DND-41 (cell line): ENCODE measurements around the gene RNF31.

Experiments
- ATAC-seq: fragments of 200-7000 bp; cut with Tn5 transposase; 3 replicates; pipeline ENCODE4 v1.9.1; 2021; ENCODE audit warnings: low read depth; ENCODE audit not compliant: insufficient read depth
- DNase-seq: peaks from one replicate; pipeline ENCODE4 v3.0.0-alpha.2; 2020
- H2AFZ ChIP-seq: 2 replicates; pipeline ENCODE4 v1.6.0; 2012; ENCODE audit warnings: low read depth, low read length
- H3K27ac ChIP-seq: 2 replicates; pipeline ENCODE4 v1.5.1; 2012; ENCODE audit warnings: low read length, inconsistent platforms
- H3K27me3 ChIP-seq: fragments of 200-600 bp; sonication (generic); 2 replicates; pipeline ENCODE4 v1.6.0; 2012; ENCODE audit warnings: low read length, mild to moderate bottlenecking, inconsistent platforms; ENCODE audit not compliant: insufficient read depth, poor library complexity
- H3K36me3 ChIP-seq: 2 replicates; pipeline ENCODE4 v1.5.1; 2012; ENCODE audit warnings: low read length, inconsistent platforms; ENCODE audit not compliant: insufficient read depth
- H3K4me1 ChIP-seq: 2 replicates; pipeline ENCODE4 v1.5.1; 2012; ENCODE audit warnings: mild to moderate bottlenecking, low read length; ENCODE audit not compliant: insufficient read depth
- H3K4me2 ChIP-seq: 2 replicates; pipeline ENCODE4 v1.6.0; 2012; ENCODE audit warnings: mild to moderate bottlenecking, moderate library complexity, low read length, inconsistent platforms; ENCODE audit not compliant: insufficient read depth
- H3K4me3 ChIP-seq, 2 experiments: fragments of 200-600 bp in 1 of 2; shearing (Covaris generic) in 1 of 2; 2 replicates each; pipeline ENCODE4 v1.5.1; 2012 to 2016; ENCODE audit warnings: inconsistent platforms in 2 of 2, low read length in 2 of 2, mild to moderate bottlenecking in 2 of 2, low read depth in 1 of 2, moderate library complexity in 1 of 2
- H3K79me2 ChIP-seq: 2 replicates; pipeline ENCODE4 v1.6.0; 2012; ENCODE audit warnings: low read length, inconsistent platforms; ENCODE audit not compliant: insufficient read depth
- H3K9ac ChIP-seq: 2 replicates; pipeline ENCODE4 v1.6.0; 2012; ENCODE audit warnings: low read depth, mild to moderate bottlenecking, inconsistent platforms, low read length, moderate library complexity
- H3K9me3 ChIP-seq: 2 replicates; pipeline ENCODE4 v1.5.1; 2012; ENCODE audit warnings: low read length, moderate library complexity, mild to moderate bottlenecking, inconsistent platforms; ENCODE audit not compliant: insufficient read depth, severe bottlenecking
- H4K20me1 ChIP-seq: 2 replicates; pipeline ENCODE4 v1.6.0; 2012; ENCODE audit warnings: low read length; ENCODE audit not compliant: insufficient read depth
- CTCF ChIP-seq: IDR thresholded peaks from 2 replicates; pipeline ENCODE4 v1.5.1; 2012; ENCODE audit warnings: borderline replicate concordance, low read length, moderate library complexity, mild to moderate bottlenecking; ENCODE audit not compliant: poor library complexity, severe bottlenecking; ENCODE audit errors: extremely low read depth
- EZH2 ChIP-seq: IDR thresholded peaks from 3 replicates; pipeline ENCODE4 v1.6.1; 2012; ENCODE audit warnings: borderline replicate concordance, low read depth, mild to moderate bottlenecking, moderate library complexity, low read length, inconsistent platforms; ENCODE audit not compliant: severe bottlenecking

RNF31 gene

GRCh38 chr14:24177041-24177825 lies 29.9 kb downstream of the RNF31 start:
- Histone ChIP-seq H3K9me3 (no peaks in the 10 kb centered on the region), H3K4me3 (no peak overlapping the region), H2AFZ (no peak overlapping the region), H3K4me1 (no peaks in the 10 kb centered on the region), H3K27me3 (no peaks in the 10 kb centered on the region), H3K36me3 (peaks cover 40% of the 10 kb centered on the region), H3K4me2 (no peak overlapping the region), H3K27ac (no peak overlapping the region), H3K9ac (no peak overlapping the region), H4K20me1 (peaks cover 10% of the 10 kb centered on the region; the same call in 1 of the 2 replicates), H3K79me2 (no peaks in the 10 kb centered on the region)
- ATAC-seq (no peak), DNase-seq (no peak)
- no peak for TF ChIP-seq EZH2
- TF ChIP-seq CTCF = no peak

- Histone ChIP-seq H3K27ac (no peak overlapping the region), H3K4me2 (no peak overlapping the region), H3K9ac (no peak overlapping the region), H3K27me3 (no peaks in the 10 kb centered on the region), H3K4me1 (no peaks in the 10 kb centered on the region), H4K20me1 (peaks cover 11% of the 10 kb centered on the region; the same call in 1 of the 2 replicates), H2AFZ (no peak overlapping the region), H3K79me2 (no peaks in the 10 kb centered on the region), H3K4me3 (no peak overlapping the region), H3K9me3 (no peaks in the 10 kb centered on the region), H3K36me3 (peaks cover 46% of the 10 kb centered on the region)
- TF ChIP-seq EZH2 (no peak), CTCF (no peak)
- no peak for DNase-seq
- ATAC-seq = no peak
These were observed 30.6 kb downstream of the RNF31 start for GRCh38 chr14:24177891-24178290.

- Histone ChIP-seq H3K9me3 (no peaks in the 10 kb centered on the region), H4K20me1 (peaks cover 14% of the 10 kb centered on the region; the same call in 1 of the 2 replicates), H3K4me2 (no peak overlapping the region), H3K36me3 (peaks cover 53% of the 10 kb centered on the region), H3K27me3 (no peaks in the 10 kb centered on the region), H3K4me3 (no peak overlapping the region), H2AFZ (no peak overlapping the region), H3K9ac (no peak overlapping the region), H3K79me2 (no peaks in the 10 kb centered on the region), H3K4me1 (no peaks in the 10 kb centered on the region), H3K27ac (no peak overlapping the region)
- DNase-seq = no peak
- TF ChIP-seq CTCF = no peak
- TF ChIP-seq EZH2 = no peak
- no peak for ATAC-seq
These were observed 31.3 kb downstream of the RNF31 start for GRCh38 chr14:24178399-24179178.
